CD4-positive, CD25-positive, alpha-beta regulatory T cell (primary cell): ENCODE data around the gene GIPC2. TPM values are rescaled to one million over a fixed set of nuclear protein-coding genes. Genes with fewer than 3 reads are reported as not detected.
A peak's percentile ranks its signal among the peaks of the same experiment; 100 is the strongest.

ENCODE experiments used
- ATAC-seq, 2 donors: fragments of 150-1000 bp; cut with Tn5 transposase; one replicate each; pipeline ENCODE4 v1.10.0; 2021; ENCODE audit warnings: low read depth in 2 of 2, moderate number of reproducible peaks in 2 of 2, moderate library complexity in 1 of 2
- DNase-seq, 3 donors: peaks; one replicate each; pipeline versions ENCODE4 v3.0.0 to v3.0.0-alpha.2; 2012 to 2022; ENCODE audit warnings: mixed read lengths in 1 of 3
- H3K27ac ChIP-seq: one replicate; pipeline ENCODE4 v1.7.0; 2013; ENCODE audit warnings: mild to moderate bottlenecking, low read length; ENCODE audit not compliant: insufficient read depth, poor library complexity, severe bottlenecking
- H3K27me3 ChIP-seq: one replicate; pipeline ENCODE4 v1.7.0; 2013; ENCODE audit warnings: low read length; ENCODE audit not compliant: control insufficient read depth, insufficient read depth
- H3K36me3 ChIP-seq: one replicate; pipeline ENCODE4 v1.7.0; 2013; ENCODE audit warnings: mild to moderate bottlenecking, low read length, moderate library complexity; ENCODE audit not compliant: control insufficient read depth, insufficient read depth
- H3K4me1 ChIP-seq: 2 replicates; pipeline ENCODE4 v1.7.0; 2013; ENCODE audit warnings: mild to moderate bottlenecking, low read length; ENCODE audit not compliant: insufficient read depth, control insufficient read depth, poor library complexity, severe bottlenecking
- H3K4me3 ChIP-seq: one replicate; pipeline ENCODE4 v1.7.0; 2013; ENCODE audit warnings: low read depth, mild to moderate bottlenecking, low read length, moderate library complexity
- H3K9me3 ChIP-seq, 2 experiments: 1 replicate in 1 of 2; 2 replicates in 1 of 2; pipeline ENCODE4 v1.7.0; 2013; ENCODE audit warnings: low read length in 2 of 2, mild to moderate bottlenecking in 1 of 2, moderate library complexity in 1 of 2; ENCODE audit not compliant: control insufficient read depth in 2 of 2
- H3K27ac Mint-ChIP-seq, 3 donors: one replicate each; pipeline ENCODE4 v1.8.0; 2020 to 2022; ENCODE audit warnings: mild to moderate bottlenecking in 3 of 3, mixed read lengths in 3 of 3, moderate library complexity in 2 of 3
- H3K27me3 Mint-ChIP-seq: one replicate; pipeline ENCODE4 v1.8.0; 2022; ENCODE audit warnings: mild to moderate bottlenecking, mixed read lengths
- H3K36me3 Mint-ChIP-seq: one replicate; pipeline ENCODE4 v1.8.0; 2020; ENCODE audit warnings: mixed read lengths
- H3K4me1 Mint-ChIP-seq, 4 donors: one replicate each; pipeline ENCODE4 v1.8.0; 2020 to 2022; ENCODE audit warnings: mixed read lengths in 4 of 4, mild to moderate bottlenecking in 1 of 4
- H3K4me3 Mint-ChIP-seq, 4 donors: one replicate each; pipeline ENCODE4 v1.8.0; 2020 to 2022; ENCODE audit warnings: mild to moderate bottlenecking in 4 of 4, mixed read lengths in 4 of 4, moderate library complexity in 3 of 4
- H3K9me3 Mint-ChIP-seq, 7 donors: one replicate each; pipeline ENCODE4 v1.8.0; 2020 to 2022; ENCODE audit warnings: mixed read lengths in 7 of 7, mild to moderate bottlenecking in 3 of 7, moderate library complexity in 2 of 7
- polyA plus RNA-seq, 4 donors: library from polyadenylated mRNA; unstranded; fragments of 300-500 nt; fragmentation: Illumina TruSeq; gene quantifications; one replicate each; pipeline ENCODE4 v1.2.3, GENCODE V29; 2021
- total RNA-seq: library from RNA; stranded (reverse); gene quantifications from one replicate; pipeline ENCODE4 v1.2.3, GENCODE V29; 2022

Gene GIPC2
- total and polyA plus RNA-seq, 5 donors from 2014 or later, result 0.22 to 0.39 TPM; not detected in 3

DNA sequence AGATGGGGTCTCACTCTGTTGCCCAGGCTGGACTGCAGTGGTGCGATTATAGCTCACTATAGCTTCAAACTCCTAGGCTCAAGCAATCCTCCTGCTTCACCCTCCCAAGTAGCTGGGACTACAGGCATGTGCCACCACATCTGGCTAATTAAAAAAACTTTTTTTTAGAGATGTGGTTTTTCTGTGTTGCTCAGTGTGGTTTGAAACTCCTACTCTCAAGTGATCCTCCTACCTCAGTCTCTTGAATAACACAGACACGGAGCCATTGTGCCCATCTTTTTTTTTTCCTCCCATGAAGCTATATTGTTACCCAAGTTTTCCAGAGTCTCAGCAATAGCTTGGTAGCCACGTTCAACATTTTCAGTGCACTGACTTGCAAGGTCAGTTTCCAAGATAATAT is 2.7 kb downstream of the GIPC2 start:
- Mint-ChIP-seq H3K27me3 (peaks cover 62% of the 10 kb centered on the region), H3K36me3 (no peaks in the 10 kb centered on the region), H3K4me3 (peak overlapping the region in 1 of 4 donors; percentile 26), H3K9me3 (peaks cover 0 to 3% (median 0%) of the 10 kb centered on the region in 7 donors), H3K27ac (no peak overlapping the region), H3K4me1 (peaks cover 0 to 19% (median 9%) of the 10 kb centered on the region in 4 donors)
- Histone ChIP-seq H3K4me3 (no peak overlapping the region), H3K27me3 (peaks cover 34% of the 10 kb centered on the region), H3K4me1 (peaks cover 15% of the 10 kb centered on the region), H3K36me3 (no peaks in the 10 kb centered on the region), H3K9me3 (no peaks in the 10 kb centered on the region), H3K27ac (no peak overlapping the region)
- DNase-seq (no peak), ATAC-seq (no peak)

GRCh38 chr1:78049396-78049795 is 3.6 kb downstream of the GIPC2 start:
- Mint-ChIP-seq H3K4me1 (peaks cover 0 to 19% (median 9%) of the 10 kb centered on the region in 4 donors), H3K27ac (no peak overlapping the region), H3K27me3 (peaks cover 61% of the 10 kb centered on the region), H3K4me3 (no peak overlapping the region), H3K36me3 (no peaks in the 10 kb centered on the region), H3K9me3 (peaks cover 0 to 3% (median 0%) of the 10 kb centered on the region in 7 donors)
- DNase-seq, result no peak
- H3K4me1 ChIP-seq, result peaks cover 15% of the 10 kb centered on the region
- no peaks in the 10 kb centered on the region for H3K36me3 ChIP-seq
- H3K27ac ChIP-seq, result no peak overlapping the region
- no peak for ATAC-seq
- H3K4me3 ChIP-seq, result no peak overlapping the region
- H3K9me3 ChIP-seq, result no peaks in the 10 kb centered on the region
- H3K27me3 ChIP-seq, result peaks cover 30% of the 10 kb centered on the region

- Histone ChIP-seq H3K27ac (no peak overlapping the region), H3K4me1 (peaks cover 6% of the 10 kb centered on the region), H3K27me3 (peaks cover 18% of the 10 kb centered on the region), H3K9me3 (no peaks in the 10 kb centered on the region), H3K4me3 (no peak overlapping the region), H3K36me3 (no peaks in the 10 kb centered on the region)
- Mint-ChIP-seq H3K4me3 (no peak overlapping the region), H3K36me3 (no peaks in the 10 kb centered on the region), H3K27me3 (peaks cover 47% of the 10 kb centered on the region), H3K4me1 (peaks cover 0 to 11% (median 3%) of the 10 kb centered on the region in 4 donors), H3K27ac (no peak overlapping the region), H3K9me3 (peaks cover 0 to 2% (median 0%) of the 10 kb centered on the region in 7 donors)
- DNase-seq, result no peak
- no peak for ATAC-seq
These were observed 5.2 kb downstream of the GIPC2 start for GRCh38 chr1:78051005-78051404.

DNA sequence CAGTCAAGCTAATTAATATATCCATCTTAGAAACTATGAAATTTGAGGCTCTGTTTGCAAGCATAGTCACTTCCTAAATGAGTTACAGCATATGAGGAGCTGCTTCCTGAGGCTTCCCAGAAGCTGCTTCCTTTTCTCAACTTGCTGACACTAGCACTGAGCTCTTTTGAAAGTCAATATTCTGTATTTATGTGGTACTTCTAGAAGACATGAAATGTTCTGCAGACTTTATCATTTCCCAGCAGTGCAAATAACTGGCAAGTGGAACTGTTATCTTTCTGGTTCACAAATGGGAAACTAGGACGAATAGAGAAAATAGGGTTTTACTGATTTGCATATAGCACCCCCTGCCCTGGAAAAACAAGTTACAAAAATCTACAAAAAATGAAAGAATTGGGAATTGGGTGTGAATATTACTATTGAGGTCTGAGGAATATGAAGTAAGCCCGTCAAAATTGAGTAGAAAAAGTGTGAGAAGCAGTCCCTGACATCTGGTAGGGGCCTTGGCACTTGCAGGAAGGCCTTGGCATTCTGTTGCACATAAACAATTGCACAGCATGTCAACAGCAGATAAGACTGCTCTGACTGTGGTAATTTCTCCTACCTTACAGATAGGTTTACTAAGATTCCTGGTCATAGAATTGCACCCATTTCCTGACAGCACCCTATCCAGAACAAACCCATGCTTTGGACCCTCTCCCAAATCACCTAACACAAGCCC is 7.1 kb downstream of the GIPC2 start:
- Mint-ChIP-seq H3K4me3 (no peak overlapping the region), H3K9me3 (peaks cover 0 to 2% (median 0%) of the 10 kb centered on the region in 7 donors), H3K27me3 (peaks cover 29% of the 10 kb centered on the region), H3K4me1 (peaks cover 0 to 4% (median 0%) of the 10 kb centered on the region in 4 donors), H3K27ac (no peak overlapping the region), H3K36me3 (no peaks in the 10 kb centered on the region)
- Histone ChIP-seq H3K4me1 (no peaks in the 10 kb centered on the region), H3K36me3 (no peaks in the 10 kb centered on the region), H3K4me3 (no peak overlapping the region), H3K9me3 (no peaks in the 10 kb centered on the region), H3K27ac (no peak overlapping the region), H3K27me3 (peaks cover 3% of the 10 kb centered on the region)
- DNase-seq (no peak), ATAC-seq (no peak)

- H3K4me3 Mint-ChIP-seq, result no peak overlapping the region
- Histone ChIP-seq H3K36me3 (no peaks in the 10 kb centered on the region), H3K4me1 (no peaks in the 10 kb centered on the region), H3K4me3 (no peak overlapping the region), H3K27ac (no peak overlapping the region), H3K27me3 (no peaks in the 10 kb centered on the region), H3K9me3 (no peaks in the 10 kb centered on the region)
- H3K27me3 Mint-ChIP-seq, result peaks cover 26% of the 10 kb centered on the region
- ATAC-seq (no peak), DNase-seq (no peak)
- H3K9me3 Mint-ChIP-seq, result peaks cover 0 to 4% (median 0%) of the 10 kb centered on the region in 7 donors
- H3K36me3 Mint-ChIP-seq, result no peaks in the 10 kb centered on the region
- peaks cover 0 to 4% (median 0%) of the 10 kb centered on the region in 4 donors for H3K4me1 Mint-ChIP-seq
- H3K27ac Mint-ChIP-seq, result peak overlapping the region in 1 of 3 donors; percentile 0
These were observed 7.7 kb downstream of the GIPC2 start for GRCh38 chr1:78053498-78053897.

DNA sequence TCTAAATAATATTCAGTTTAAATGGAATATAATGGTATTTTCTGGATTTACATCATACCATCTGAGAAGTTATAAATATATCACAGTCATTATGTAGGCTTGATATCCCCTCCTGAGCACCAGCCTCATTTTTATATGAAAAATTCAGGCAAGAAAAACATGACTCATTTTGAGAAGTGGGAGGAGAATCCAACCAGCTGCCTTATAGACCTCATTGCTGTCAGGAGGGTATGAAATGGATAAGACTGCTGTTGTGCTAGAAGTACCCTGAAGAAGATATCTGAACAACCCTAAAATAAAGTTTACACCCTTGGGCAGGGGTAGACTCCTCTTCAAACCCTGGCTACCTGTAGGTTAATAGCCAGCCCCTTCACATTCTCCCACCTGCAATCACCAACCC is 8.8 kb downstream of the GIPC2 start:
- DNase-seq, result no peak
- H3K4me1 ChIP-seq, result no peaks in the 10 kb centered on the region
- no peak for ATAC-seq
- no peak overlapping the region for H3K27ac ChIP-seq
- no peaks in the 10 kb centered on the region for H3K36me3 ChIP-seq
- no peak overlapping the region for H3K4me3 ChIP-seq
- Mint-ChIP-seq H3K27ac (no peak overlapping the region), H3K4me1 (peaks cover 0 to 4% (median 0%) of the 10 kb centered on the region in 4 donors), H3K27me3 (peaks cover 20% of the 10 kb centered on the region), H3K9me3 (peaks cover 0 to 4% (median 0%) of the 10 kb centered on the region in 7 donors), H3K36me3 (no peaks in the 10 kb centered on the region), H3K4me3 (no peak overlapping the region)
- H3K27me3 ChIP-seq, result no peaks in the 10 kb centered on the region
- no peaks in the 10 kb centered on the region for H3K9me3 ChIP-seq

GRCh38 chr1:78054972-78055371 is 9.2 kb downstream of the GIPC2 start:
- ATAC-seq, result no peak
- H3K27ac Mint-ChIP-seq, result no peak overlapping the region
- H3K27me3 Mint-ChIP-seq, result peaks cover 20% of the 10 kb centered on the region

More at GRCh38 chr1:78054972-78055371, 9.2 kb downstream of the GIPC2 start:
- H3K36me3 Mint-ChIP-seq, result no peaks in the 10 kb centered on the region
- peaks cover 0 to 4% (median 0%) of the 10 kb centered on the region in 7 donors for H3K9me3 Mint-ChIP-seq
- no peaks in the 10 kb centered on the region for H3K36me3 ChIP-seq
- no peaks in the 10 kb centered on the region for H3K4me1 ChIP-seq
- DNase-seq, result no peak
- H3K4me3 Mint-ChIP-seq, result no peak overlapping the region
- H3K4me3 ChIP-seq, result no peak overlapping the region
- no peak overlapping the region for H3K27ac ChIP-seq
- no peaks in the 10 kb centered on the region for H3K27me3 ChIP-seq
- H3K4me1 Mint-ChIP-seq, result peaks cover 0 to 4% (median 0%) of the 10 kb centered on the region in 4 donors
- H3K9me3 ChIP-seq, result no peaks in the 10 kb centered on the region
